ENCODE measurements around the gene STH. TPM values are rescaled to one million over a fixed set of nuclear protein-coding genes. Genes with fewer than 3 reads are reported as not detected.
A peak's percentile ranks its signal among the peaks of the same experiment; 100 is the strongest.

STH gene
- total RNA-seq, 1 donor from 2014 or later: not detected

GRCh38 chr17:46000292-46000691 is 1.2 kb downstream of the STH start:
- DNase-seq (ENCODE audit: low read depth) (no peak), FAIRE-seq (no peak)
- H3K27ac Mint-ChIP-seq (ENCODE audit: unreplicated experiment): no peak overlapping the region
- Histone ChIP-seq H4K20me1 (ENCODE audit: insufficient read depth, low read length) (no peaks in the 10 kb centered on the region), H3K9me3 (ENCODE audit: insufficient read depth, low read depth, low read length) (no peaks in the 10 kb centered on the region), H3K27ac (ENCODE audit: low read depth, low read length) (no peak overlapping the region), H3K36me3 (ENCODE audit: insufficient read depth, low read length) (no peaks in the 10 kb centered on the region), H3K4me3 (ENCODE audit: insufficient read depth, low read depth, low read length) (no peak overlapping the region), H2AFZ (ENCODE audit: low read depth, low read length) (no peak overlapping the region), H3K27me3 (ENCODE audit: insufficient read depth, low read length) (no peaks in the 10 kb centered on the region), H3K4me2 (ENCODE audit: low read length) (no peak overlapping the region), H3K79me2 (ENCODE audit: insufficient read depth, low read length) (no peaks in the 10 kb centered on the region), H3K4me1 (ENCODE audit: insufficient read depth, low read length) (peaks cover 6% of the 10 kb centered on the region), H3K9ac (ENCODE audit: low read length) (no peak overlapping the region)
- H3K9me3 Mint-ChIP-seq (ENCODE audit: unreplicated experiment): no peaks in the 10 kb centered on the region
- TF ChIP-seq EZH2 (IDR thresholded peaks at IDR 0.05; ENCODE audit: insufficient read depth, low read length) (no peak), CTCF (IDR thresholded peaks at IDR 0.05; ENCODE audit: insufficient read depth, low read depth, low read length) (no peak)
- peaks cover 14% of the 10 kb centered on the region for H3K4me1 Mint-ChIP-seq (ENCODE audit: low read depth, unreplicated experiment)
- no peak overlapping the region for H3K4me3 Mint-ChIP-seq (ENCODE audit: unreplicated experiment)
- H3K27me3 Mint-ChIP-seq (ENCODE audit: low read depth, unreplicated experiment): peaks cover 6% of the 10 kb centered on the region
- H3K36me3 Mint-ChIP-seq (ENCODE audit: low read depth, unreplicated experiment): peaks cover 2% of the 10 kb centered on the region

- no peaks in the 10 kb centered on the region for H4K20me1 ChIP-seq (ENCODE audit: insufficient read depth, low read length)
- FAIRE-seq: no peak
- no peak overlapping the region for H3K4me2 ChIP-seq (ENCODE audit: low read length)
- no peaks in the 10 kb centered on the region for H3K9me3 ChIP-seq (ENCODE audit: insufficient read depth, low read depth, low read length)
- Mint-ChIP-seq H3K9me3 (ENCODE audit: unreplicated experiment) (no peaks in the 10 kb centered on the region), H3K27me3 (ENCODE audit: low read depth, unreplicated experiment) (peaks cover 6% of the 10 kb centered on the region), H3K36me3 (ENCODE audit: low read depth, unreplicated experiment) (peaks cover 2% of the 10 kb centered on the region), H3K4me3 (ENCODE audit: unreplicated experiment) (no peak overlapping the region), H3K4me1 (ENCODE audit: low read depth, unreplicated experiment) (peaks cover 14% of the 10 kb centered on the region), H3K27ac (ENCODE audit: unreplicated experiment) (no peak overlapping the region)
- no peak overlapping the region for H2AFZ ChIP-seq (ENCODE audit: low read depth, low read length)
- no peak for DNase-seq (ENCODE audit: low read depth)
- TF ChIP-seq CTCF (IDR thresholded peaks at IDR 0.05; ENCODE audit: insufficient read depth, low read depth, low read length): no peak
- TF ChIP-seq EZH2 (IDR thresholded peaks at IDR 0.05; ENCODE audit: insufficient read depth, low read length): no peak
- no peaks in the 10 kb centered on the region for H3K36me3 ChIP-seq (ENCODE audit: insufficient read depth, low read length)
- no peaks in the 10 kb centered on the region for H3K79me2 ChIP-seq (ENCODE audit: insufficient read depth, low read length)
- H3K9ac ChIP-seq (ENCODE audit: low read length): no peak overlapping the region
- peaks cover 6% of the 10 kb centered on the region for H3K4me1 ChIP-seq (ENCODE audit: insufficient read depth, low read length)
- no peak overlapping the region for H3K4me3 ChIP-seq (ENCODE audit: insufficient read depth, low read depth, low read length)
- no peaks in the 10 kb centered on the region for H3K27me3 ChIP-seq (ENCODE audit: insufficient read depth, low read length)
- no peak overlapping the region for H3K27ac ChIP-seq (ENCODE audit: low read depth, low read length)
These were observed 1.7 kb downstream of the STH start for GRCh38 chr17:46000757-46001156.

GRCh38 chr17:46001390-46002310 is 2.6 kb downstream of the STH start:
- H3K9ac ChIP-seq (ENCODE audit: low read length): no peak overlapping the region
- H4K20me1 ChIP-seq (ENCODE audit: insufficient read depth, low read length): no peaks in the 10 kb centered on the region
- no peak overlapping the region for H3K27ac ChIP-seq (ENCODE audit: low read depth, low read length)
- peaks cover 14% of the 10 kb centered on the region for H3K4me1 Mint-ChIP-seq (ENCODE audit: low read depth, unreplicated experiment)
- peaks cover 6% of the 10 kb centered on the region for H3K4me1 ChIP-seq (ENCODE audit: insufficient read depth, low read length)
- no peak overlapping the region for H3K4me2 ChIP-seq (ENCODE audit: low read length)
- no peaks in the 10 kb centered on the region for H3K9me3 Mint-ChIP-seq (ENCODE audit: unreplicated experiment)
- peaks cover 2% of the 10 kb centered on the region for H3K36me3 Mint-ChIP-seq (ENCODE audit: low read depth, unreplicated experiment)
- FAIRE-seq (no peak), DNase-seq (ENCODE audit: low read depth) (no peak)
- peaks cover 6% of the 10 kb centered on the region for H3K27me3 Mint-ChIP-seq (ENCODE audit: low read depth, unreplicated experiment)
- H3K27ac Mint-ChIP-seq (ENCODE audit: unreplicated experiment): peak overlapping the region; percentile 73
- H3K4me3 ChIP-seq (ENCODE audit: insufficient read depth, low read depth, low read length): no peak overlapping the region
- no peaks in the 10 kb centered on the region for H3K9me3 ChIP-seq (ENCODE audit: insufficient read depth, low read depth, low read length)
- H3K36me3 ChIP-seq (ENCODE audit: insufficient read depth, low read length): no peaks in the 10 kb centered on the region
- H3K27me3 ChIP-seq (ENCODE audit: insufficient read depth, low read length): no peaks in the 10 kb centered on the region
- TF ChIP-seq EZH2 (IDR thresholded peaks at IDR 0.05; ENCODE audit: insufficient read depth, low read length) (no peak), CTCF (IDR thresholded peaks at IDR 0.05; ENCODE audit: insufficient read depth, low read depth, low read length) (no peak)
- H2AFZ ChIP-seq (ENCODE audit: low read depth, low read length): no peak overlapping the region
- no peak overlapping the region for H3K4me3 Mint-ChIP-seq (ENCODE audit: unreplicated experiment)
- no peaks in the 10 kb centered on the region for H3K79me2 ChIP-seq (ENCODE audit: insufficient read depth, low read length)
